GOT3 (cell line): ENCODE results near the gene TMEM59L.

Experiments
- DNase-seq: peaks from one replicate; lab custom pipeline; 2025; ENCODE audit warnings: mixed read lengths; lab: John Stamatoyannopoulos, UW

TMEM59L gene

GRCh38 chr19:18659281-18660050, 46.8 kb downstream of the TMEM59L start:
- no peak for DNase-seq

- DNase-seq: peak; percentile 30
Observed at GRCh38 chr19:18660051-18660910, 47.6 kb downstream of the TMEM59L start.

DNA sequence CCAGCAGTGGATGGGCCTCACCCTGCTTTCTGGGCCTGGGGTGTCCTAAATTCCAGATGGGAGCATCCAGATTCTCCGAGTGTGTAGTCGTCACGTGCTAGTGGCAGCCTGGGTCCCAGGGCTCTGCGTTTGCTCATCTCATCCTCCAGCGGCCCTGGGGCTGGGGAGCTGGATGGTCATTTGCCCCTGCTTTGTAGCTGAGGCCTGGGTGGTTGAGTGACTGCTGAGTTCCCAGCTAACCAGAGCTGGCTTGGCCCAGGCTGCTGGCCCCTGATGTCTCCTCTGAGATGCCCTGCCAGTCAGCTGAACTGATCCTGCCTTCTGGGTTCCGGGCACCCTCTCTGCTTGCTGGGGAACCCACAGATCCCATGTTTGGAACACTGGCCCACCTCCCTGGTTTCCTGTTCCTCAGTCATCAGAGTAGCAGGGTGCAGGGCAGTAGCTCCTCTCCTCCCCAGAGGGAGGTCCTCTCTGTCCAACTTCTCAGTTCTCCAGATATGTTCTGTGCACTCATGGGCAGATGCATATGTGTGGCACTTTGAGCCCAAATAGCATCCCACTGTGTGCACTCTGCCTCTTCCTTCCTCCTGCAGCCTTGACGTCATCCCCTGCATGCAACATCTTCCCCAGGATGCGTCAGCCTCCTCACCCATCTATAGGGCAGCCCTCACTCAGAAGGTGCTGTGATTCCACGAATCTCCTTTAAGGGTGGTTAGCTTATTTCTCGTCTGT, 48.4 kb downstream of the TMEM59L start:
- no peak for DNase-seq

GRCh38 chr19:18662972-18663732, 50.5 kb downstream of the TMEM59L start:
- DNase-seq: no peak

DNA sequence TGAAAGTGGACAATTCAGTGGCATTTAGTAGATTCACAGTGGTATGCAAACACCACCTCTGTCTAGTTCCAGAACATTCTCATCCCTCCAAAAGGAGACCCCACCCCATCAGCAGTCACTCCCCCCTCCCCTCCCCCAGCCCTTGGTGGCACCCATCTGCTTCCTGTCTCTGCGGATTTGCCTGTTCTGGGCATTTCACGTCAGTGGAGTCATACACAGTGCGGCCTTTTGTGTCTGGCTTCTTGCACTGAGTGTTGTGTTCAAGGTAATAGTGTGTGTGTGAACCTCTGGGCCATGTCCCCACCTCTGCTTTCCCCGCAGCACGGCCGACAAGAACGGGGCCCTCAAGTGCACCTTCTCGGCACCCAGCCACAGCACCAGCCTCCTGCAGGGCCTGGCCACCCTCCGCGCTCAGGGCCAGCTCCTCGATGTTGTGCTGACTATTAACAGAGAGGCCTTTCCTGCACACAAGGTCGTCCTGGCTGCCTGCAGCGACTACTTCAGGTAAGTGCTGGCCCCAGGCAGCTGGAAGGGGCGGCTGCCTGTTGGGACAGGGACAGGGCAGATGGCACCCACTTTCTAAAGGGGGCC, 51.4 kb downstream of the TMEM59L start:
- no peak for DNase-seq

DNA sequence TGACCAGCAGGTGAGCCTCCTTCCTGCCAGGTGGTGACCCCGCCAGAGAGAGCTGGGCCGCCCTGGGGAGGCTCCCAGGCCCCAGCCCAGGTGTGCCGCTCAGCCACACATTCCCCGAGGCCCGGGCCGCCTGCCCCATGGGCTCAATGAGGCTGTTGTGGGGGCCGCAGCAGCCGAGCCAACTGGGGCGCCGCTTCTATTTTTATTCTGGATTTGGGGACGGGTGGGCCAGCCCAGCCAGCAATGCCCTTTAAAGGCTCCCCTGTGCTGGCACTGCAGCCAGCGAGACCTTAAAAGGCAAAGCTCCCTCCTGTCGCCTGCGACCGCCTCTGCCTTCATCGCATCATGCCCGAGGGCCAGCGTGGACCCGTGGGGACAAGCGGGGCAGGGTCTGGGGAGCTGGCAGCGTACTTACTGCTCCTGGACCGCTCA, 53.1 kb downstream of the TMEM59L start:
- DNase-seq: no peak

DNA sequence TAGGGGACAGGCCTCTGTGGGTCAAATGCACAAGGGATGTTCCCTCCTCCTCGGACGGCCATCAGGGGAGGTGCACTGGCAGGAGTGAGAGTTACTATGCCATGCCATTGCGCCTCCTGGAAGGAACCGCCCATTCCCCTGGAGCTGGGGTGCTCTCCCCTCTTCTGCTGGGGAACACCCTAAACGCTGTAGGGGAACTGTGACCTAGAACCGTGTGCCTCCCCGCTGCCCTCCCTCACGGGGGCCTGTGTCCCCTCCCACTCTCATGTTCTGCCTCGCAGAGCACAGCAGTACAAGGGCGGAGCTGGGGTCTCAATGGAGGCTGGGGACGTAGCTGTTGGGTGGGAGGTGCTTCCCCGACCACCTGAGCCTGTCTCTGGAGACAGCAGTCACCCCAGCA, 53.6 kb downstream of the TMEM59L start:
- no peak for DNase-seq

DNA sequence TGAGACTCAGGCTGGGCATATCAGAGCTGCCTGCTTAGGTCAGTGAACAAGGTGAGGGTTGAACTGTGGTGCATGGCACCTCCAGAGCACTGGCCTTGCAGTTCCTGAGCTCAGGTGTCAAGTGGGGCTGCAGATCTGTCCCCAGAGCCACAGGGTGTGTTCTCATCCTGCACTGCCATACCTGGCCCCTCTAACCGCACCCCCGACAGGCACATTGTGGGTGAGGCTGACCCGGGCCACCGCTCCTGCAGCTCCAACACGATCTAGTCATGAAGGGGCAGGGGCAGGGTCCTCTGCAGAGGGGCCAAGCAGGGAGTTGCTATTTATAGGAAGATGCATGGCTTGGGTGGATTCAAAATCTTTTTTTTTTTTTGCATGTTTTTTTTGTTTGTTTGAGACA, 54.1 kb downstream of the TMEM59L start:
- no peak for DNase-seq

GRCh38 chr19:18667531-18668251, 55.0 kb downstream of the TMEM59L start:
- no peak for DNase-seq

DNA sequence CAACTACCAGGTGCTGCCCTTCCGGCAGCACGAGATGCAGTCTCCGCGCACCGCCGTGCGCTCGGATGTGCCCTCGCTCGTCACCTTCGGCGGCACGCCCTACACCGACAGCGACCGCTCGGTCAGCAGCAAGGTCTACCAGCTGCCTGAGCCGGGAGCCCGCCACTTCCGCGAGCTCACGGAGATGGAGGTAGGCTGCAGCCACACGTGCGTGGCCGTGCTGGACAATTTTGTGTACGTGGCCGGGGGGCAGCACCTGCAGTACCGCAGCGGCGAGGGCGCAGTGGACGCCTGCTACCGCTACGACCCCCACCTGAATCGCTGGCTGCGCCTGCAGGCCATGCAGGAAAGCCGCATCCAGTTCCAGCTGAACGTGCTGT, 55.6 kb downstream of the TMEM59L start:
- DNase-seq: no peak

GRCh38 chr19:18668744-18669523, 56.3 kb downstream of the TMEM59L start:
- no peak for DNase-seq

GRCh38 chr19:18669524-18669817, 56.8 kb downstream of the TMEM59L start:
- DNase-seq: no peak

DNA sequence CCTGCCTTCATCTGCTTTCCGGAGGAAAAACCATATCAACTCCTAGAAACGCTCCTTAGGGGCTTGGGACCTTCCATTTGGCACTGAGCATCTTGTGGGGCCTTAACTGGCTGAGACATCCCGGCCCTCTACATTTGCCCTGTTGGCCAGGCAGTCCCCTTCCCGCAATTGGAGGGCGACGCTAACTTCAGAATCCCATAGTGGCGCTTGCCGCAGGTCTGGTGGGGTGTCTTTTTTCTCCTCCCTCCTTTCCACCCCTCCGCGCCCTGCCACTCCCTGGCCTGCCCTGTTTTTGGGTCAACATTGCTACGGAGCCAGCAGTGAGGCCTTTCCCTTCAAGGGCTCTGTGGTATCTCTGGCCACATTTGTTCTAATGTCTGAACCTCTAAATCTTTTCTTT, 57.2 kb downstream of the TMEM59L start:
- DNase-seq: no peak

DNA sequence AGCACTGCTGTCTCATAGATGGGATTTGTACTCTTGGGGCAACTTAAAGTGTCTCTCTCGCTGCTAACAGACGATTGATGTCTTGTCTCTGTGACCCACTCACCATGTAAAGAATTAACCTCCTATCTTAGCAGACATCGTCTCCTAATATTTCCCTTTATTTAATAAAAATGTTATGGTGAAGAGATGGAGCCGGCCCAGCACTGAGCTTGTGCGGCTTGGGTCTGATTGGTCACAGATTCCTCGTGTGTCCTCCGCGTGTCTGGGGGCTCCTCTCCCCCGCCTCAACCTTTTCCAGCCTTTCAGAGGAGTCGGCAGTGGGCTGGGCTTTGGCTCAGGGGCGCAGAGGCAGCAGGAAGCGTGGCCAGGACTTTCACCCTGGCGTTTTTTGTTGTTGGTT, 57.6 kb downstream of the TMEM59L start:
- DNase-seq: no peak
